ENCODE data around the gene DCANP1.

The DCANP1 gene

DNA sequence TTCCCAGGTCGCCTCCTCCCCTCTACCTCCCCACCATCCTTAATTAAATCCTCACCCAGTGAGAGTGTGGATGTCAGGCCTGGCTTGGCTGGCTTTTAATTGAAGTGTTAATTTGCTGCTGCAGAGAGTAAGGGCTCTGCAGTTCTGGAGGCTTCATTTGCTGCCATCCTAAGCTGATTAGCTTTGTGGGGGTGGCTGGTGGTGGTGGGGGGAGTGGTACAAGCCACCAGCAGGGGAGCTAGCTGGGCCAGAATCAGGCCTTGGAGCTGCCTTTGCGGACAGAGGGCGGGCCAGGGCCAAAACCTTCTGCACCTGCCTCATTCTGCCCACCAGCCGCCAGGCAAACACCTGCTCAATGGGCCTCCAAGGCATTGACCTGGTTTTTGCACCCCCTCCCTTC lies 31.8 kb upstream of the DCANP1 start:
- no peak for DNase-seq

DNA sequence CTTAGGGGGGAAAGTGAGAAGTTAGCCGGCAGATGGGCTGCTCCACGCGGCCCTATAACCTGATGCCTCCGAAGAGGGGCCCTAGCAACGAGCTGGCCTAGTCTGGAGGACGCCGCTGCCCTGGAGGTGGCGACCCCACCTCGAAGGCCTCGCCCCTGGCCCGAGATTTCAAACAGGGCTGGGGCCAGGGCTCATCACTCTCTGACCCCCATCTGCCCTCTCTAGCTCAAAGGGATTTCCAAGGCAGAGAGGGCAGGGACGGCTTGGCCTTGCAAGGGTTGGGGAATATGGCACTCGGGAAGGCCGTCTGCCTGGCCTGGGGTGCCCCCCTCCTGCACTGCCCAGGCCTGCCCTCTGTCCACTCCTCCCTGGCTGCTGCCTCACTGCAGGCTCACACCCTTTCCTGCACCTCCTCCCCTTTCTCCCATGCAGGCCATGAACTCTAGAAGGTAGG lies 30.5 kb upstream of the DCANP1 start:
- no peak for DNase-seq

DNA sequence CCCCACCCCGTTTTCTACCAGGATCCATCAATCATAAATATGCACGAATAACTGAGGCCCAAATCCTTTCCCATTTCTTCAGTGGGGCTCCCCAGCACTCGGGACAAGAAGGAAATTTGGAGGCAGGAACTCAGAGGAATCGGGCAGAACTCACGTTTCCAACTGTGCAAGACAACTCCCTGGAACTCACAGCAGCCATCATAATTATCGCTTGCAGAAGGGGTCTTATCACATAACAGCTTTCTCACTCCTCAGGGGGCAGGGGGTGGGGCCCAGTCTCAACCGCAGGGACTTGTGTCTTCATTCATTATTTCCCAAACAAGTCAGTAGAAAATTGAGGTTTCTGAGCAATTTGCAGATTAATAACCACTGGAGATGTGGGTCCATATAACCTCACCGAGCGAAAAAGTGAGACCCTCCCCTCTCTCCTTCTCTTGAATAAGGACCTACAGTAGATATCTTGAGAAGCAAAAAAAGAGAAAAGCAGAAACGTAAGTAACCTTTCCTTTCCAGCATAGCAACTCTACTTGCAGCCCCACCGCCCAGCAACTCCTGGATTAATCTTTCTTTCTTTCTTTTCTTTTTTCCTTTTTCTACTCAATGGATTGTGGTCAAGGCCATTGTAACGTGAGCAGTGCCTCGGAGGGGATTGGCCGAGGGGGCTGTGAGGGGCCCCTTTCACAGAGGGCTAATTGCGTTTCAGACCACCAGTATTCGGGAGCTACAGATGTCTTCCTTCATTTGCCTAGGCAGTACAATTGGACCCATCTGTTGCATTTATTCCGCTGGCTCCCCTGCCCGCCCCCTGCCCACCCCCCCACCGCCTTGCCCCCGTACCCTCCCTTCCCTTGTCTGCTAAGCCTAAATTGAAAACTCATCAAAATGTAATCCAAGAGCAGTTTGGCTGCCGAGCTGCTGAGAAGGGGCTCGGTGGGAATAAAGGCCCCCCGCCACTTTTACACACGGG lies 29.8 kb upstream of the DCANP1 start:
- no peak for DNase-seq

DNA sequence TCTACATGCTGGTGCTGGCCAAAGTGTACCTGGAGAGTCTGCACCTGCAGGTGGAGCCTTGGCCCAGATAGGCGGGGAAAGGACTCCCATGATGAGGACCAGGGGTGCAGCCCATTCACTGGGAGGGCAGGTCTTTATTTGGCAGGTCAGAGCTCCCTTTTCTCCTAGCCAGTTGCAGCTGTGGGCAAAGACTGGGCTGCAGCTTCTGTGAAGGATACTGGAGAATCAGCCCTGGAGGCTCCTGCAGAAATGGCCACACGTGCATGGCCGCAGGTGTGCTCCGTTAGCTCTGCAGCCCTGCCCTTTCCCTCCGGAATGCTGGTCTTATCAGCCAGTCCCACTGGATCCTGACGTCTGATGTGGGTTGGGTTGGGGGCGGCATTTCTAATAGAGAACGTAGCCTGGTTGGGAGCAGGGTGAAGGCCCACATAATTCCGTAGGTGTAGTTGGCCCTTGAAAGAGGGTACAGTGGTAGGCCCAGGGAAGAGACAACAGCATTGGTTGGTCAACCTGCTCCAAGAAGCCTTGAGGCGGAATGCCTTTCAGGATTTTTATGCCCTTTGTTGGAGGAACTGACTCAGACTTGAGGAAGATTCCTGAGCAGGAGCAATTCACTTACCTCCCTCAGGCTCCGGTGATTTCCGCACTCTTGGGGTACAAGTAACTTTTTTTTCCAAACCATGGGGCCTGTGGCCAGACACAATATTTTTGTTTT lies 27.0 kb upstream of the DCANP1 start:
- no peak for DNase-seq

DNA sequence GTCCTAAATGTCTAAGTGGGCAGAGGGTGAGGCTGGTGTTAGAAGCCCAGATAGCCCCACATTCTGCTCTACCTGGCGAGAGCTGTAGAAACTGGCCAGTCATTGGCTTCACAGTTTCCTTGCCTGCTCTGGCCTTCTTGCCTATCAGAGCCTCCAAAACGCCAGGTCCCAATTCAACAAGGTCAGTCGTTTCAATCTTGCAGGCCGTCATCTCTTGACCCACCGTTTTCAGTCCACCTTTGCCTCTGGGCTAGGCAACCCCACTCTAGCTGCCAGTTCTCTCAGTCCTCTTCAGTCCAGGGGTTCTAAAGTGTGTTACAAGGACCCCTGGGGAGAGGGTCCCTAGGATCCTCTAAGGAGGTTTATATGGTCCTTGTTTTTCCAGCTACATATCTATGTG lies 25.0 kb upstream of the DCANP1 start:
- DNase-seq = no peak

DNA sequence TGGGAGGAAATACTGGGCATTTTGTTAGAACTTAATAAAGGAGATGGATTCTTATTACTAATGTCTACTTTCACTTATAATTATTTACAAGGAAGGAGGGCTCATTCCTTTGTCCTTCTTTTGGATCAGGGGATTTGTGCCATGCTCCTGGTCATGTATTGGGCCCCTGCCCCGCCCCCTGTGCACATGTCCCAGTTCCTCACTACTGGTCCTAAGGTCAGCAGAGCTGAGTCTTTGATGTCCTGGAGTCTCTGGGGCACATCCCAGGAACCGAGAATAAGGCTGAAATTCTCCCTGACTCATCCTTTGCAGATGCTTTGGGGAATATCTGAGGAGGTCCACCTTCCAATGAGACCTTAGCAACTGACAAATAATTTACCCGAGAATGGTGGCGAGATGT lies 24.6 kb upstream of the DCANP1 start:
- DNase-seq = no peak

DNA sequence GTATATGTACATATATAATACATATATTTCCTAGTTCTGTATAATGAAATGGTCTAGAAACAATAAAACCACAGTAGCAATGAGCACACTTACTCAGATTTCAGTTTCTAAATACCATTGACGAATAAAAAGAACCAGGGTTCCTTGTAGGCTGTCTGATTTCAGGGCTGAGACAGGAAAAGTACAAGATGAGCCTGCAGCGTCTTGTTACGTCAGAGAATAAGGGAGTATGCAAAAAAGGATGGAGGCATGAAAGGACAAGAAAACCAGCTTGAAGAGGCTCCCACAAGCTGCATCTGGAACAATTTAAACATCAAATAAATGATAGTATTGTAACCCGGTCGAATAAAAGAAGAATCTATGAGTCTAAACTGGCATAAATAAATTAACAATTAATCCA lies 22.8 kb upstream of the DCANP1 start:
- no peak for DNase-seq

DNA sequence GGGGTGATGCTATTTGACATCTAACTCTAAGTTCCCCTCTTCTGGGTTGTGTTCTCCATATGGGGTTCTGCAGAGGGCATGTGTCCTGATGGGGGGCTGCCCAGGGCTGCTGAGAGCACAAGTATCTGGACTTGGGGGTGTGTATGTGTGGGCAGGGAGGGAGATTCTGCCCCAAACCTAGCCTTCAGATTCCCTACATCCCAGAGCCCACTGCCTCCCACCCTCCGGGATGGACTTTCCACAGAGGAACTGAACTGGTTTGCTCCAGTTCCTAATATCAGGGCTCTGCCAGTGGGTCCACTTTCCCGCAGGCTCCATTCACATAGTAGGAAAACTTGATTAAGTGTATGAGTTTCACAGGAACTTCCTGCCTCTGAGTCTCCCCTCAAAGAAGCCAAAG lies 21.4 kb upstream of the DCANP1 start:
- DNase-seq = no peak

DNA sequence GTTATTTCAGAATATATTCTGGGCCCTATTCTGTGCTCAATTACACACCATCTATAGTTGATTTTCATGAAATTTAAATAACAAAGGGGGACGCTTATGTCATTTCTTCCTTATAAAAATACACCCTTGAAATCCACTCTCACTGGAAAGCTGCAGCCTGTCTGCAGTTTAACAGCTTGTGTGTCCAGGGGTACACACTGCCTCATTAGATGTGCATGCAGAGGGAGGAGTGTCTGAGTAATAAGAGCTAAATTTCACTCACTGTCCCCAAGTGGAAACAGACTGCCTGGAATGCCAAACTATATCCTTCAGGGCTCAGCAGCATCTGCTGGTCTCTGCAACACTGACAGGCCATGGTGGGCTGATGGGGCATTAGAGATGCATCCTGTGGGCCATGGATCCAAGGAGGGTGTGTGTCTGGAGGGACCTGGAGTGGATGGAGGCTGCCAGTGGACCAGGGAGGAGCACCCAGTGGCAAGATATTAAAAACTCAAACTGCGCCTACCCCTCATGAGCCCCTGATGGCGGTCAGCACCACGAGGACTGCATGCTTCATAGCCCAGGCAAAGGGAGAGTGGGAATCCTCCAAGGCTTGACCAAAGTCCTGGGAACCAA lies 20.8 kb upstream of the DCANP1 start:
- DNase-seq = no peak

DNA sequence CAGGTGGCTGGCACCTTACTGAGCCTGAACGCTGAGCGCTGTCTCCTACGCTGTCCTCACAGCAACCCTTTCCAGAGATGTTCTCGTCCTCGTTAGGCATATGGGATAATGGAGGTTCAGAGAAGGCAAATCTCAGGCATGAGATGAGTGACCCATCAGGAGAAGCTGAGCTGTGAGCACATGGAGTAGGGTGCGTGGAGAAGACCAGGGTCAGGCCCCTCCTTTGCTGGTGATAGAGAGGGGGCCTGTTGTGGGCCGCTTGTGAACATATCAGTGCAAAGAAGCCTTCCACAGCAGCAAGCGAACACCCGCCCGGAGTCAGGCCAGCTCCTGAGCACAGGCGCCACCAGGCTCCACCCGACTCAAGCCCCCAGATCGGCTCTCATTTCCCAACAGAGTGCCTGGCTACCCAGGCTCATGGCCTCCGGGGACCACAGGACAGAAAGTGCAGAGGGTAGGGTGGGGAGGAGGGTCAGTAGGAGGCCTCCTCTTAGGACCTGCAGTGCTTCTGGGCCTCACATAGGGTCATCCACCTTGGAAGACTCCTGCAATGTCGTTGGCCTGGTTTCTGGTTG lies 20.0 kb upstream of the DCANP1 start:
- no peak for DNase-seq

DNA sequence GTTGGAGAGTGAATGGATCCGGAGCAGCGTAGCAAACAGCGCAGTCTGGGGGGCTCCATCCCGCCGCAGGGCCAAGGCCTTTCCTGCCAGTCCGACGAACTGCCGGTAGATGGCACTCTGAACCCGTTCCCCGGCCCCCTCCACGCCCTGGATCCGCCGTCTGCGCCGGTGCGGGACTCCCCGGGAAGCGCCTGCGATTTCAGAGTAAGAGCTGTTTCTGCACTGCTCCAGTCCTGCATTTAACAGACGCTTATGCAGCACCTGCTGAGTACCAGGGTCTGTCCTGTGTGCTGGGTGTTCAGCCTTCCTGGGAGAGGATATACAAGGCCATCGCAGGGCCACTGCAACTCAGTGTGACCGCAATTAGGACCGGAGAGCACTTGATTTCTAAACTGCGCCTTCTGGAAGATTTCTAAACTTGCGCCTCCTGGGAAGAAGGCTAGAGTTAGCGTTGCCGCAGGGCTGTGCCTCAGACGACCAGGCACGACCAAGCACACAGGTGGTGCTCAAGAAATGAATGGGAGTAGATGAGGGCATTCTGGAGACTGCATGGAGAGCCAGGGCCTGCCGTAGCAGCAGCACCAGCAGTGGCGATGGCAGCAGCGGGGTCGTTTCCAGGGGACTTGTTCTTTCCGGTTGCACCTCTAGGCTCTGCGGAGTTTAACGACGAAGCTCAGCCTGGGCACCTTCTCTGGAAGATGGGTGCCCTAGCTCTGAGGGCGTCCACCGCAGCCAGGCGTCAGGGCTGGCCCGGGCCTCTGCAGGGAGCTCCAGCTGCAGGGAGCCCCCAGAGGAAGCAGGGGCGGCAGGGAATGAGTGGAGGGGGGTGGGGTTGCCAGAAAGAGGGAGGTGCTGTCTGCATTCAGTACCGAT lies 19.3 kb upstream of the DCANP1 start:
- DNase-seq = peak; percentile 46 to 64

DNA sequence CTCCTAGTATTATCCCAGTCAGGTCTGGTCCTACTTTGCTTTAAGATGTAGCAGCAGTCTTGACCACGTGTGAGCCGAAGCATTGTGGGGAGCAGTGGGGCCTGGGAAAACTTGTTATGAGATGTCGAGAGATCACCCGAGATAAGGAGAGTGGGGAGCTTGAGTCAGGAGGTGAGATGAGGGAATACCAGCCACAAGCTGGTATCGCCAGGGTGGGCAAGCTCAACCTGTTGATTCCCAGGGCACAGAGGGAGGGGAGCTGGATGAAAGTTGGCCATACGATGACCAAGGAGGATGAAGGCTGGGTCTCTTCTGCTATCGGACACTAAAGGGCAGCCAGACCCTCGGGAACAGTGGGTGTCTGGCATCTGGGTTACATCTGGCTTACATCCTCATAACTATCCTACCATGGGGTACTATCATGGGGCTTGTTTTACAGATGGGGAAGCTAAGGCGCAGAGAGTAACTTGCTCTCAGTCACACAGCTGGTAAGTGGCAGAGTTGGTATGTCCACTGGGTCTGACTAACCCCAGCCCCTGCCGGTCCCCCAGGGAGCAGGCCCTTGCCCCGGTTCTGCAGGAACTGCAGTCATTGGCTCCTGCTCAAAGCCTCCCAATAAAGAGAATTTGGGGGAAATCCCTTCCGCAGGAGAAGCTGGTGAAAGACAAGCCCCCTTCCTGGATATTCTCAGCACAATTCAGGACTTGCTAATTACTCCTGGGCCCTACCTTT lies 18.4 kb upstream of the DCANP1 start:
- no peak for DNase-seq

DNA sequence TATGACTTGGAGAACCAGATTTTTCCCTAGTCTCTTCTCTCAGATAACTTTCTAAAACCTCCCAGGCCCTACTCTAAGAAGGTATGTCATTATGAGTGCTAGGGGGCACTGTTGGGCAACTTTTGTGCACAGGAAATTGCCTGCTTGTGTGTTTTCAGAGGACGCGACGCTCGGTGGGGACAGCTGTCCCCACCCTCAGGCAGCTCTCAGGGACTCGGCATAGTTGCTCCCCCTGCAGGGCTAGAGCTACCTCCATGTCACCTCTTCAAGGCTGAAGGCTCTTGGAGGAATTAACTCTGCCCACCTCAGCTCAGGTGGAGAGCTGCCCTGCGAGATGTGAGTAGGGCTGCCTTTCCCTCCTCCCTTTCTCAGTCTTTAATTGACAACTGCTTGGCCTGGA lies 15.2 kb upstream of the DCANP1 start:
- peak in 1 of 2 donors; percentile 95 for DNase-seq

DNA sequence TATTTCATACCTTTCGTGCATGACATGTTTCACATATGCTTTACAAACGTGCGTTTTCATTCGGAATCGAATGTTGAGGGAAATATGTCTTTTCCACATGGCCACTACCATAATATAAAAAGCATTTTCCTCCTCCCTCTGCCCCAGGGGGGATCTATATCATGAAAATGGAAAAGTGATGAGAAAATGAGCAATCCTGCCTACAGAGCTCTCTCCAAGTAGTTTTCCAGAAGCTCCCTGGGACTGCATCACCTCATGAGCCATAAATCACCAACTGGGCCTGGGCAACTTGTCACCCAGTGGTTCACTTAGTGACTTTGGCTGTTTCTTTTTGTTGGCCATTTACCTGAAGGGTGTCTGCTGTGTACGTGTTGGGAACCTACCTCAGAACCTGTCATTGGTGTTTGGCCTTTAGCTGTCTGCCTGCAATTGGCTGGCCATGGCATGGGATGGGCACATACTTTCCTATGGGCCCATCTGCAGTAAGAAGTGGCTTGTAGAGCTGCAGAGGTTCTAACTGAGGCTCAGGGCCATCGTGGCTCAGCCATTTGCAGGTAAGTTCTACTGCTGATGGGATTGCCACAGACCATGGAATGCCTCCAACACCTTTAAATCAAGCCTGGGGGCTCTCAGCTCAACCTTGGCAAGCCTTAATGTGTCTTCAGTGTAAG lies 14.5 kb upstream of the DCANP1 start:
- DNase-seq = no peak

DNA sequence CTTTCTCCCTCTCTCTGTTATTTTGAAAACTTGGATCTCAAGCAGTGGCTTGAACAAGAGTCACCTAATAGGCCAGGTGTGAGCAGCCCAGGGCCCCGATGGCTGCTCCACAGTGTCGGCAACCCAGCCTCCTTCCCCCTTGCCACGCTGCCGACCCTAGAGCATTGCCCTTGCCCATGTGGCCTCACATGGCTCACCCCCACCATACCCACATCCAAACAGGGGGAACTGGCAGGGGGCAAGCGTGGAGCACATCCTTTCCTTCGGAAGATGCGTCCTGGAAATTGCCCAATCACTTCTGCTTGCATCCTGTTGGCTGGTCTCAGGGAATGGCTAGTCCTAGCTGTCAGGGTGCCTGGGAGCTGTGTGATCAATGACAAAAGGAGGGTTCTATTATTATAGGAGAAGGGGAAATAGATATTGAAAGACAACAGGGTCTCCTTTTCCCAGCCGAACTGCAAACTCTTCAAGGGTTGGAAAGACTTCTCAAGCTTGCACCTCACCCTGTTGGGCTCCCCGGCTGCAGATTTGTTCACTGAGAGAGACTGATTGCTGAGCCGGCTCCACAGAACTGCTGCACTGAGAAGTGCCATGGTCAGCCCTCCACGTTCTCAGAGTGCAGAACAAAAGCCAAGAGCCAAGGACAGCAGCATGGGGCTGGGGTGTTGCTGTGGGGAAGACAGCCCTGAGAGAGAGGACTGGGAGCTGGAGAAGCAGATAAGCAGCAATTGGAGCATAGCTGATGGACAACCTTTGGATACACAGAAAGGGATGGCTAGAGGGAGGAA lies 13.3 kb upstream of the DCANP1 start:
- DNase-seq = no peak

DNA sequence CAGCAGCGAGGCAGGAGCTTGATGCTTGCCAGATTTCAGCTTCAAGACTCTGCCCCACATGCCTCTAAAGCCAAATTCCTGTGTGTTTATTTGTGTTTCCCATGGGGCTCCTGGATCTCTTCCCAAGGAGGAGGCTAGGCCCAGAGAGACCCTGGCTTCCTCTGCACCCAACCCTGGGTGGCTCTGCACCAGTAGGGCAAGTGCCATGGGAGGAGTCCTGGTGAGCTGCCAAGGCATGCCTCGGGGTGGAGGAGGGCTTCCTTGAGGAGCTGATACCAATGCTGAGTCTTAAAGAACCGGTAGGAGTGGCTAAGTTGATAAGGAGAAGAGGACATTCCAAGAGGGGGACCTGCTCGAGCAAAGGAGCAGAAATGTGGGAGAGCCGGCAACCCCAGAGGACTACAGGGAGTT lies 11.8 kb upstream of the DCANP1 start:
- DNase-seq = no peak

DNA sequence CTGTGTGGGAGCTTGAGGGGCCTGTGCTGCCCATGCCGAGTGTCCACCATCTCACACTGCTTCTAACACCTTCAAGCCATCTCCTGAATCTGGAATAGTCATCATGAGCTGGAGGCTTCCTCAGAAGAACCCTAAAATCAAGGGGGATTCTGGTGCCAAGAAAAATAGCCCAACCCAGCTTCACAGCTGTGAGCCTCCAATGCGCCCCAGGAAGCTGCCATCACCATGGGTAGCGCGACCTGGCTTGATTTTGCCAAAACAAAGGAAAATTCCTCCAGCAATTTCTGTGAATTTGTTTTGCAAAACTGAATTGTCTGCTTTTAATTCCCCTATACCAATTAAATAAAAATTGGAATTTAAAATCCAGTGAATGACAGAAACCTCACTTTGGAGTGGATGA lies 11.2 kb upstream of the DCANP1 start:
- no peak for DNase-seq

DNA sequence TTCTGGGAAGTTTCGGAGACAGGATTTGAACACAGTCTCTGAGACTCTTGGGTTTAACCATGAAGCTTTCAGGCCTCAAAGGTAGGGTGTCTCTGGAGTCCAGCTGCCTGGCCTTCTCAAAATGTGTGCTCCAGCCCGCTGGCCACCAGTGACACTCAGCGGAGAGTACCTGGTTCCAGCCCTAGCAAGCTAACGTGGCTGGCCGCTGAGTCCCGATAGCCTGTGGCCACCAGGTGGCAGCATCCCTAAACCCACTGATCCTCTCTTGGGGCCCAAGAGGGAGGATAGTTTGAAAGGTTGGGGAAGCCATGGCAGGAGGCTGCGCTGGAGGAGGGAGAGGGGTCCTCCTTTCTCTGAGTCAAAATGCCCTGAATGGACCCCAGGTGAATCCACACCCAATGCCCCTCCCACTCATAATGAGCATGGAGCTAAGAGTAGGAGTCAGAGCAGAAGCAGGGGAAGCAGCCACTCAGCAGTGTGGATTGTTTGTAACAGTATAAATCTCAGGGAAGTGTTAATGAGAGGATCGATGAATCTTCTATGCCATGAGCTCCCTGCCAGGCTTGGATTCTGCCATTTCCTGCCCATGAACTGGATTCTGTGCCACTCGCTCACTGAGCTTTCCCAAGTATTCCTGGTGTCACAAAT lies 10.4 kb upstream of the DCANP1 start:
- DNase-seq = peak in 1 of 2 donors; percentile 23

All from bone marrow (tissue), 2 donors.